GM18873 (cell line): Measurements from ENCODE around the gene LBX2.

Source experiments
- ATAC-seq: cut with Tn5 transposase; IDR thresholded peaks from one replicate; pipeline ENCODE4 v1.9.1; 2021; ENCODE audit warnings: mild to moderate bottlenecking, moderate library complexity, moderate number of reproducible peaks; ENCODE audit not compliant: unreplicated experiment, low FRiP score

The LBX2 gene

GRCh38 chr2:74499267-74499939 lies at the start of gene LBX2:
TSS of gene LBX2 (minus strand) at chr2:74499603. CDS start at chr2:74499537, 66 bp downstream.
- no peak for ATAC-seq

- no peak for ATAC-seq
These were observed 49.0 kb upstream of the LBX2 start for GRCh38 chr2:74548285-74548899.

GRCh38 chr2:74546004-74546403 lies 46.6 kb upstream of the LBX2 start:
- ATAC-seq, result no peak

- ATAC-seq, result no peak
These were observed 45.2 kb upstream of the LBX2 start for GRCh38 chr2:74544634-74545033.

- ATAC-seq, result no peak
These were observed 43.6 kb upstream of the LBX2 start for GRCh38 chr2:74542978-74543377.

GRCh38 chr2:74540291-74540690 lies 40.9 kb upstream of the LBX2 start:
- ATAC-seq, result no peak

- ATAC-seq, result no peak
These were observed 39.5 kb upstream of the LBX2 start for GRCh38 chr2:74538881-74539339.

GRCh38 chr2:74537140-74537539 lies 37.7 kb upstream of the LBX2 start:
- ATAC-seq, result no peak

- no peak for ATAC-seq
These were observed 37.0 kb upstream of the LBX2 start for GRCh38 chr2:74536166-74536950.

GRCh38 chr2:74535440-74535965 lies 36.1 kb upstream of the LBX2 start:
- no peak for ATAC-seq

GRCh38 chr2:74534411-74534810 lies 35.0 kb upstream of the LBX2 start:
- no peak for ATAC-seq

- no peak for ATAC-seq
These were observed 34.1 kb upstream of the LBX2 start for GRCh38 chr2:74533464-74533863.

GRCh38 chr2:74532222-74532621 lies 32.8 kb upstream of the LBX2 start:
- no peak for ATAC-seq

- ATAC-seq, result no peak
These were observed 32.3 kb upstream of the LBX2 start for GRCh38 chr2:74531666-74532065.

GRCh38 chr2:74530239-74531187 lies 31.1 kb upstream of the LBX2 start:
- peak; percentile 25 for ATAC-seq

- peak; percentile 68 for ATAC-seq
These were observed 30.2 kb upstream of the LBX2 start, which contains the start of the genes AUP1 and HTRA2 for GRCh38 chr2:74529357-74530238. TSS of gene AUP1 (minus strand) at chr2:74529706. CDS start at chr2:74529629, 77 bp downstream. TSS of gene HTRA2 (plus strand) at chr2:74529933. CDS start at chr2:74530007, 74 bp downstream.

GRCh38 chr2:74528600-74529356 lies 29.4 kb upstream of the LBX2 start:
- peak; percentile 7 for ATAC-seq

- ATAC-seq, result no peak
These were observed 28.3 kb upstream of the LBX2 start for GRCh38 chr2:74527741-74528140.
